ENCODE data around the gene FBXW5. TPM values are rescaled to one million over a fixed set of nuclear protein-coding genes. Genes with fewer than 3 reads are reported as not detected.
A peak's percentile ranks its signal among the peaks of the same experiment; 100 is the strongest.

FBXW5 gene
- total RNA-seq, 1 experiment from 2014 or later: 174 TPM

DNA sequence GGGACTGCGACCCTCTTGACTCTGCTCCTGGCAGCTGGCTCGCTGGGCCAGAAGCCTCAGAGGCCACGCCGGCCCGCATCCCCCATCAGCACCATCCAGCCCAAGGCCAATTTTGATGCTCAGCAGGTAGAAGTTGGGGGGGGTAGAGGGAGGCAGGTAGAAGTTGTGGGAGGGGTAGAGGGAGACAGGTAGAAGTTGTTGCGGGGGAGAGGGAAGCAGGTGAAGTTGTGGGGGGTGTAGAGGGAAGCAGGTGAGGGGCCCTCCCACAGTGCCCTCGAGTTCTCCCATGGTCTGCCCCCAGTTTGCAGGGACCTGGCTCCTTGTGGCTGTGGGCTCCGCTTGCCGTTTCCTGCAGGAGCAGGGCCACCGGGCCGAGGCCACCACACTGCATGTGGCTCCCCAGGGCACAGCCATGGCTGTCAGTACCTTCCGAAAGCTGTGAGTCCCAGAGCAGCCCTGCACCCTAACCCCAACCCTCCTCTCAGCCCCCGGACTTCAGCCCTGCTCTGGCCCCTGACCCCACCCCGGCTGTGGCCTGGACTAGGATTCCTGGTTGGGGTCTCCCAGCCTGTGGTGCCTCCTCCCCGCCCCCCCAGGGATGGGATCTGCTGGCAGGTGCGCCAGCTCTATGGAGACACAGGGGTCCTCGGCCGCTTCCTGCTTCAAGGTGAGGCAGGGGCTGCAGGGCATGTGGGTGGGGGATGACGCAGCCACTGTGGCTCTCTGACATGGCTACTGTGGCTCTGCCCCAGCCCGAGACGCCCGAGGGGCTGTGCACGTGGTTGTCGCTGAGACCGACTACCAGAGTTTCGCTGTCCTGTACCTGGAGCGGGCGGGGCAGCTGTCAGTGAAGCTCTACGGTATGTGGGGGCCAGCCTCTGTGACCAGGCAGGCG, 1.0 kb upstream of the FBXW5 start:
- no peak for DNase-seq (ENCODE audit: low read depth, low spot score)
- in situ Hi-C loops (cut with HindIII; ENCODE audit: low pct_unique_long_range_greater_than_20kb, low sequenced_read_pairs): loop anchor here (25.0 kb wide), 2 partner anchors 92 to 133 kb away; partner anchors contain the start of genes ABCA2, FUT7, NPDC1 and RABL6

DNA sequence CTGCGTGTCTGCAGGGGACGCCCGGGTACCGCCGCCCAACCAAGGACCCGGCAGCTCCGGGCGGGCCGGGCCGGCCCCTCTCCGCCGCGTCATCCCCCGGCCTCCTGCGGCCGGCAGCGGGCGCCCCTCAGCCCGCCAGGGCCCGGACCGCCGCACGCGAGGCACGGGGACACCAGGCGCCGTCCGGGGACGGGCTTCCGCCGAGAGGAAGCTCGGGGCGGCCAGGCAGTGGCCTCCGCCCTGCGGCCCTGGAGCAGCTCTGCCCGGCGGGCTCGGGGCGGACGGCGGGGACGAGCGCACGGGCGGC, 373 bp downstream of the FBXW5 start:
- in situ Hi-C loops (cut with HindIII; ENCODE audit: low pct_unique_long_range_greater_than_20kb, low sequenced_read_pairs): loop anchor here (25.0 kb wide), 2 partner anchors 93 to 132 kb away; partner anchors contain the start of genes ABCA2, FUT7, NPDC1 and RABL6
- peak; percentile 43 for DNase-seq (ENCODE audit: low read depth, low spot score)

DNA sequence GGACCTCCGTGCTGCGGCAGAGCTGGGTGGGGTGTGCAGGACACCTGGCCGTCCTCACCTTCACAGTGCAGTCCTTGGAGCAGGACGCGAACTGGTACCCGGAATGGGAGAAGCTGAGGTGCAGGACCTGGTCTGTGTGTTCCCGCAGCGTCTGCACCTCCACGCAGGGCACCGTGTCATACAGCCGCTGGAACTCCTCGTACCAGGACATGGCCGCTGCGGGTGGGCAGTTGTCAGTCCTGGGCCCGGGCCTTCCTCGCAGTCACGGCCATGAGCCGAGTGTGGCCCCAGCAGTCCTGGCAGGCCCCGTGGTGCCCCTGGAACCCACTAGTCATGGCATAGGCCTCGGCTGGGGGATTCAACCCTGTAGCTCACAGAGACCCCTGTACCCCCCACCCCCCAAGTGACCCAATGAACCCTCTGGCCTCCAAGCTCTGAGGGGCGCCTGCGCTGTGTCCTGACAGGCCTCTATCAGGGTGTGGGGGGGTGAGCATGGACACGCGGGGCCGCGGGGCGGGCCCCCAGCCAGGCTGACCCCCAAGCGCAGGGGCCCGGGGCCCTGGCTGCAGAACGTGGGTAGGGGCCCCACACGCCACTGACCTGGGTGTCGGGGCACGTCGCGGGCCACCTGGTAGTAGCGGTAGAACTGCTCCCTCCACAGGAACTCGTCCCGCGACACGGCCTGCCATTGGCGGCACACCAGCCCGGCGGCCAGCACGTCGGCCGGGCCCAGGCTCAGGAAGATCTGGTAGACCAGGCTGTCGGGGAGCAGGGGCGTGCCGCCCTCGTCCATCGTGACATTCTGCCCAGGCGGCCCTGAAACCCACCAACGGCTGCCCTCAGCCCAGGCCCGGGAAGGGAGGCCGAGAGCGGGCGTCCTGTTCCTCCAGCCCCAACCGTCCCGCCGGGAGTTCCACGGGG, 987 bp downstream of the FBXW5 start:
- DNase-seq (ENCODE audit: low read depth, low spot score): no peak
- in situ Hi-C loops (cut with HindIII; ENCODE audit: low pct_unique_long_range_greater_than_20kb, low sequenced_read_pairs): loop anchor here (25.0 kb wide), 2 partner anchors 94 to 131 kb away; partner anchors contain the start of genes ABCA2, FUT7, NPDC1 and RABL6

DNA sequence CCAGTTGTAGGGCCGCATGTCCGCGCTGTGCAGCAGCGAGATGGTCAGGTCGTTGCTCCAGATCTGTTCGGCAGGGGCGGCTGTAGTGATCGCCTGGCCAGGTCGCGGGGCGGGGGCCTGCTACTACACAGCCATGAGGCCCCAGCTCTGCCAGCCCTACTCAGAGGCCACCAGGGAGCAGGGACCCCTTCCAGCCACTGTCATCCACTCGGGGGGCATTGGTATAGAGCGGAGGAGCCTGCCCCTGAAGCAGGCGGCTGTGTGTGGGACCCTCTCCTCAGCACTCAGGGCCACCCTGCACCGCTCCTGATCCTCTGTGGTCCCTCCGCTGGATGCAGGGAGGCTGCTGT, 1.7 kb downstream of the FBXW5 start:
- in situ Hi-C loops (cut with HindIII; ENCODE audit: low pct_unique_long_range_greater_than_20kb, low sequenced_read_pairs): loop anchor here (25.0 kb wide), 2 partner anchors 94 to 131 kb away; partner anchors contain the start of genes ABCA2, FUT7, NPDC1 and RABL6

DNA sequence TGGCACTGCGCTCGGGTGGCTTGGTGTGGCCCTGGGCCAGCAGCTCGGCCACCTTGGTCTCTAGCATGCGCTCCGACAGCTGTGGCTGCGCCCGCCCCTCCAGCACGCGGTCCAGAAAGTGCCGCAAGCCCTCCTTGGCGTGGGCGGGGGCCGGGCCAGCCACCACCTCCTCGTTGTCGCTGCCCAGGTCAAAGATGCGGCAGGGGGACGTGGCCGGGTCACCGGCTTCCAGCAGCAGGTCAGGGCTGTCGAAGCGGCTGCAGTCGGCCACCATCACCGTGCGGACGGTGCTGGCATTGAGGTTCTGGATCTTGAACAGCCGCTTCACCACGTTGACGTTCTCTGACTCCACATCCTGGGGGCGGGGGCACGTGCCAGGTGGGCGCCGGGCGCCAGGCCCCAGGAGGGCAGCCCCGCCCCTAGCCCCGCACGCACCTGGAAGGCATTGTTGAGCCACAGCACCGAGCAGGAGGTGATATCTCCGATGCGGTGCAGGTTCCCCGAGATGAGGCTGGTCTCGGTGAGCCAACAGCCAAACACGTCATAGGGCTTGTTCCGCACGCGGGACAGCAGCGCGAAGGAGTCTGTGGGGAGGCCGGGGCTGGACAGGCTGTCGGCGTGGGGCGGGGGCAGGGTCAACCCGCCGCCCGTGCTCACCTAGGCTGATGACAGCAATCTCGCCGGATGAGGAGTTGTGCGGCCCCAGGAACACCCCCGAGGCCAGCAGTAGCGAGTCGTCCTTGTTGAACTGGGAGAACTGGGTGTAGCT, 2.2 kb downstream of the FBXW5 start:
- DNase-seq (ENCODE audit: low read depth, low spot score): no peak
- in situ Hi-C loops (cut with HindIII; ENCODE audit: low pct_unique_long_range_greater_than_20kb, low sequenced_read_pairs): loop anchor here (25.0 kb wide), 2 partner anchors 95 to 130 kb away; partner anchors contain the start of genes ABCA2, FUT7, NPDC1 and RABL6

More for the DNA sequence above, 1.7 kb downstream of the FBXW5 start:
- no peak for DNase-seq (ENCODE audit: low read depth, low spot score)

DNA sequence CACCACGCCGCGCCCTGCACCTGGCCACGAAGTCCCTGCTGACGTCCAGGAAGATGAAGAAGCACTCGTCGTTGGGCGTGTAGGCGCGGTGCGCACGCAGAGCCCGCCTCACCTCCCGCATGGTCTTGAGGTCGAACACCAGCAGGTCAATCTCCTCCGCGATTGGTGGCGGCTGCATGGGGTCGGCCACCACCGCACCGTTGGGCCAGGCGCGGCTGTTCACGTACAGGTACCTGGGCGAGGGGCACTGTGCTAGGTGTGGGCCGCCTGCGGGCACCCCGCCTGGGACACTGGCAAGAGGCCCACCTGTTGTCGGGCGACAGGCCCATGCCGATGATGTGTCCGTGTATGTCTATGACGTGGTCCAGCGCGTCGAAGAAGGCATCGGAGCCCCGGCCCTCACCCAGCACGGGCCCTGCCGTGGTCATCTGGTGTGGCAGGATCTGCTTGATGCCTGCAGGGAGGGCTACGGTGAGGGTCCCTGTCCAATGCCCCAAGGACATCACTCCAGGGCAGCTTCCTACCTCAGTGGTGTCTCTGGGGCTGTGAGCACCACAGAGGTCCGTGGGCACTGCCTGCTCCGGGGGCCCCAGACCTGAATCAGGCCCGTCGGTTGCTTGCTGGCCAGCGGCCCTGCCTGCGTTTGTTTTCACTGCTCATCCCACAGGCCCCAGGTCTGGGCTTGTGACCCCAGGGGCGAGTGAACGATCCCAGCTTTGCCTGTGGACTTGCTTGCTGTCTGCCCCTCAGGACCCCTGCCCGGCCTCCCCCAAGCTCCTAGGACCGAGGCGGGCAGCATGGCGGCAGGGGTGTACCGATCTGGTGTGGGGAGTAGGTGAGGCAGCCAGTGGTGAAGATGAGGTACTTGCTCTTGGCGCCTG, 3.1 kb downstream of the FBXW5 start:
- no peak for DNase-seq (ENCODE audit: low read depth, low spot score)
- in situ Hi-C loops (cut with HindIII; ENCODE audit: low pct_unique_long_range_greater_than_20kb, low sequenced_read_pairs): loop anchor here (25.0 kb wide), 2 partner anchors 96 to 129 kb away; partner anchors contain the start of genes ABCA2, FUT7, NPDC1 and RABL6

DNA sequence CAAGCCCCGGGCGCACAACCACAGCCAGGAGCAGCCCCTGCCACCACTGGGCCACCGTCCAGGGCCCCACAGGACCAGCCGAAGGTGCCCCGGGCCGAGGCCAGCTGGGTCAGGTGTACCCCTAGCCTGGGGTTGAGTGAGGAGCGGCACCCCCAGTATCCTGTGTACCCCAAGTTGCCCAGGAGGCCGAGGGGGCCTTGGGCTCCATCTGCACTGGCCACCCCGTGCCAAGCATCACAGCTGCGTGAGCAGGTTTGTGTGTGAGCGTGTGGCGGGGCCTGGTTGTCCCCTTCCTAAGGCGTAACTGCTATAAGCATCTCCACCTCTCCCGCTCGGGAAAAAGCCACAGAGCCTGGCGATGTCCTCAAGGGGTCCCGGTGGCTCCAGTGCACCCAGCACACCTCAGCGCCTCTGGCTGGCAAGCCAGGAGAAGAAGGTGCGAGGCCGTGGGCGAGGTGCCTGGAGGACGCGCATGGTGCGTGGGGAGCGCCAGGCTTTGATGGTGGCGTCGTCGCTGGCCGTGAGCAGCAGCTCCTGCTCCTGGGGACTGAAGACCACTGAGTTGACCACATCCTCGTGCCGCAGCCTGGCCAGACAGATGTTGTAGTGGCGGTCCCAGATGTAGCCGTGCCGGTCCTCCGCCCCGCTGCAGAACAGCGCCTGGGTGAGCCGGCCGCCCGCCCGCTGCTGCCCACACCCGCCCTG, 3.9 kb downstream of the FBXW5 start:
- in situ Hi-C loops (cut with HindIII; ENCODE audit: low pct_unique_long_range_greater_than_20kb, low sequenced_read_pairs): loop anchor here (25.0 kb wide), 2 partner anchors 97 to 128 kb away; partner anchors contain the start of genes ABCA2, FUT7, NPDC1 and RABL6
- no peak for DNase-seq (ENCODE audit: low read depth, low spot score)

DNA sequence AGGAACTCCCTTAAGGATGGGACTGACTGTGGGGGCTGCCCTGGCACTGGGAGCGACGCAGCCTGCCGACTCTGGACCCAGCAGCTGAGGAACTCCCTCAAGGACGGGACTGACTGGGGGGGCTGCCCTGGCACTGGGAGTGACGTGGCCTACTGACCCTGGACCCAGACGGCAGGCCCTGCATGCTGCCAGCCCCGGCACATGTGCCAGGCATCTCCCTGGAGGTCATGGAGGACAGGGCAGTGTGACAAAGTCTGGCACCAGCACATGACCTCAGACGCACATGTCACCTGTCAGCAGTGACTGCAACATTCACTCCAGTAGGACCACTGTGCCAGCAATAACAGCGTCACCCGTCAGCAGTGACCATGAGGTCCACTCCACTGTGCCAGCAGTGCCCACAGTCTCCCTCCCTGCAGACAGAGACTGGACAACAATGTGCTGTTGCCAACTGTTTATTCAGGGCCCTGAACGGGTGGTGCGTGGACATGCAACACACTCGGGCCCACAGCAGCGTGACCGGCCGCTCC, 4.5 kb downstream of the FBXW5 start:
- in situ Hi-C loops (cut with HindIII; ENCODE audit: low pct_unique_long_range_greater_than_20kb, low sequenced_read_pairs): loop anchor here (25.0 kb wide), 2 partner anchors 97 to 128 kb away; partner anchors contain the start of genes ABCA2, FUT7, NPDC1 and RABL6
- DNase-seq (ENCODE audit: low read depth, low spot score): no peak

DNA sequence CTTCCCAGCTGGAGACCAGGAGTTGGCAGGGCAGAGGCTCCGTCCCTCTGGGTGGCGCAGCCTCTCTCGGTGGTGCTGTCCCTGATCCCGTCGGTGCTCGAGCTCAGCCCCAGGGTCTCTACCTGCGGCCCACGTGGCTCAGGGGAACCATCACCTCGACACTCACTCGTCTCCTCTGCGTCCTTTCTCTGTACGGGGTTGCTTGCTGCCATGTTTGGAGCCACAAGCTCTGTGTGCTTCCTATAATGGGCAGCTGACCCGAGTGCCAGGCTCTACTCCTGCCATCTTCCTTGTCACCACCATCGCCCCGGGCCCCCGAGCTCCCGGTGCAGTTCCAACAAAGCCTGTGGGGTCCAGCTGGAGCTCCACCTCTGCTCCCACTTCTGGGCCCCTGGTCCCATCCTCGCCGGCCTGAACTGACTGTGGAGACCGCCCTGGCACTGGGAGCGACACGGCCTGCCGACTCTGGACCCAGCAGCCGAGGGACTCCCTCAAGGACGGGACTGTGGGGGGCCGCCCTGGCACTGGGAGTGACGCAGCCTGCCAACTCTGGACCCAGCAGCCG, 5.0 kb downstream of the FBXW5 start:
- in situ Hi-C loops (cut with HindIII; ENCODE audit: low pct_unique_long_range_greater_than_20kb, low sequenced_read_pairs): loop anchor here (25.0 kb wide), 2 partner anchors 98 to 127 kb away; partner anchors contain the start of genes ABCA2, FUT7, NPDC1 and RABL6
- DNase-seq (ENCODE audit: low read depth, low spot score): no peak

DNA sequence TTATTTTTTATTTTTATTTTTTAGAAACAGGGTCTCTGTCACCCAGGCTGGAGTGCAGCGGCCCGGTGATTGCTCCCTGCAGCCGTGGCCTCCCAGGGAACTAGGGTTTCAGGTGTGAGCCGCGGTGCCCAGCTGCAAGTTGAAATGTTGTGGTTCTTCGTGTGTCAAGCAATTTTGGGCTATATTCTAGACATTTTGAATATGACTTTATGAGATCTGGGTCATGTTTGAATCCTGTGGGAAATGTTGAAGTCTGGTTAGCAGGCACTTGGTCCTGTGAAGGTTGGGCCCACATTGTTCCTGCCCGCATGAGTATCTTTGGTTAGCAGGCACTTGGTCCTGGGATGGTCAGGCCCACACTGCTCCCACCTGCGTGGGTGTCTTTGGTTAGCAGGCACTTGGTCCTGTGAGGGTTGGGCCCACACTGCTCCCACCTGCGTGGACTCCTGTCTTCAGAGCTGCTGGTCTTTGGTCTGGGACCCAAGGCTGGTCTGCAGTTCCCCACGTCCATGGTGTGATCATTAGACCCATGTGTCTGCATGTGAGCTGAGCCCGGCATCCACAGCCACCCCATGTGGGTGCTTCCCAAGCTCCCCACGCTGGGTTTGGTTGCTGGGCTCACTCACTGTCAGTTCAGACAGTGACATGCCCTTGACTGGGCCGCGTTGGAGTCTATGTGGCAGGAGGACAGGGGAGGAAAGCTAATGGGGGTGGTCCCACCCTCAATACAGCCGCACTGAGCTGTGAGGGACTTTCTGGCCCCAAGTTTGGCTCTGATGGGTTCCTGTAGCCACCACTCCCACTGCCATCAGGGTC, 7.1 kb downstream of the FBXW5 start:
- no peak for DNase-seq (ENCODE audit: low read depth, low spot score)
- in situ Hi-C loops (cut with HindIII; ENCODE audit: low pct_unique_long_range_greater_than_20kb, low sequenced_read_pairs): loop anchor here (25.0 kb wide), 2 partner anchors 100 to 125 kb away; partner anchors contain the start of genes ABCA2, FUT7, NPDC1 and RABL6

DNA sequence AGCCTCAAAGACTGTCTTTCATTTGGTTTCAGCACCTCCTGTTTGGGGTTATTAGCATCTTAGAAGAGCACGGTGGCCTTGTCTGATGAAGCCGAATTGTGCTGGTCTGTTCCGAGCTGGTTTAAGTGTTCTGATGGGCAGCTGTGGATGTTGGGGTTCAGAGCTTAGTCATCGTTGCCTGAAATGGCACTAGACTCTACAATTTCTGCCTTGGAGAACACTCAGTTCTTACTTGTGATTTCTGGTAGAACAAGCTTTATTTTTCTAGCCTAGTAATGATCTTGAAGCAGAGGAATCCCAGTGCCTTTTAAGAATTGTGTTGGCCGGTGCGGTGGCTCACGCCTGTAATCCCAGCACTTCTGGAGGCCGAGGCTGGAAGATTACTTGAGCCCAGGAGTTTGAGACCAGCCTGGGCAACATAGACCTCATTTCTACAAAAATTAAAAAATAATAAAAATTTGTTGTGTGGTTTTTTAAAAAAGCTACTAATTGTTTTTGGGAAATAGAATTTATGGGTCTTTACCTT, 7.8 kb downstream of the FBXW5 start:
- in situ Hi-C loops (cut with HindIII; ENCODE audit: low pct_unique_long_range_greater_than_20kb, low sequenced_read_pairs): loop anchor here (25.0 kb wide), 2 partner anchors 101 to 124 kb away; partner anchors contain the start of genes ABCA2, FUT7, NPDC1 and RABL6

DNA sequence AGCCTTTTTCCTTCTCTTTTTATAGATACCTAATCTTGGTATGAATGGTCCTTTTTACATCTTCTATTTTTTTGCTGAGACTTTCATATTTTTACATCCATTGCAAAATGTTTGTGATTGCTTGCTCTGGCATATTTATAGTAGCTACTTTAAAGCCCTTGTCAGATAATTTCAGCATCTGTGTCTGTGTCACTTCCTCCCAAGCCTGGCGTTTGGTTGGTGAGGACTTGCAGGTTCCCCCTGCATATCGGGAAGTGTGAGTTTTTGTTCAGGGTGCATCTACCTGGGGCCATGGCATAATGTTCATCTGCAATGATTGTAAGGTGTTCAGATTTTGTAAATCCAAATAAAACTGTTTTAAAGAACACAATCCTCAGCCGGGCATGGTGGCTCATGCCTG, 8.9 kb downstream of the FBXW5 start:
- no peak for DNase-seq (ENCODE audit: low read depth, low spot score)
- in situ Hi-C loops (cut with HindIII; ENCODE audit: low pct_unique_long_range_greater_than_20kb, low sequenced_read_pairs): loop anchor here (25.0 kb wide), 2 partner anchors 102 to 123 kb away; partner anchors contain the start of genes ABCA2, FUT7, NPDC1 and RABL6

More for the DNA sequence above, 7.8 kb downstream of the FBXW5 start:
- no peak for DNase-seq (ENCODE audit: low read depth, low spot score)

DNA sequence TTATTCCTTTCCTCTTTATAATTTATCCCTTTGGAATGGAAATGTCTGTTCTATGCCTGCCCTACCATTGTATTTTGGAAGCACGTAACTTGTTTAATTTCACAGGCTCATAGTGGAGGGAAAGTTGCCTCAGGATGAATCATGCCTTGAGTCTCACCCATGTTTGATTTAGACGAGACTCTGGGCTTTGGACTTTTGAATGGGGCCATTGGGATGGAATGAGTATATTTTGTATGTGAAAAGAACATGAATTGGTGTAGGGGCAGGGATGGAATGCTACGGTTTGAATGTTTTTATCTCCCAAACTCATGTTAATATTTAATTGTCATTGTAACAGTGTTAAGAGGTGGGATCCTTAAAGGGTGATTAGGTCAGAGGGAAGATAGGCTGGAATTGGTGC, 10.3 kb downstream of the FBXW5 start:
- in situ Hi-C loops (cut with HindIII; ENCODE audit: low pct_unique_long_range_greater_than_20kb, low sequenced_read_pairs): loop anchor here (25.0 kb wide), 2 partner anchors 103 to 122 kb away; partner anchors contain the start of genes ABCA2, FUT7, NPDC1 and RABL6
- DNase-seq (ENCODE audit: low read depth, low spot score): no peak

Data from SK-MEL-5 (cell line).